Body of pancreas (tissue), 4 donors: ENCODE results near the gene TWF2. TPM values are rescaled to one million over a fixed set of nuclear protein-coding genes. Genes with fewer than 3 reads are reported as not detected.

Experiments
- ATAC-seq: fragments of 150-250 bp; one replicate; pipeline ENCODE4 v1.9.1; 2016
- DNase-seq, 4 donors: peaks; one replicate each; pipeline ENCODE4 v3.0.0-alpha.2; 2019
- H3K27ac ChIP-seq, 4 donors: fragments of 200-600 bp; sonication (generic); 1 replicate in 3 of 4; 2 replicates in 1 of 4; pipeline versions ENCODE4 v1.5.1 to v1.6.1; 2016 to 2019; ENCODE audit warnings: mild to moderate bottlenecking in 1 of 4, mixed read lengths in 1 of 4, moderate library complexity in 1 of 4
- H3K27me3 ChIP-seq, 2 donors: fragments of 200-600 bp; sonication (generic); one replicate each; pipeline ENCODE4 v1.6.0; 2016; ENCODE audit warnings: mild to moderate bottlenecking in 1 of 2
- H3K36me3 ChIP-seq, 2 donors: fragments of 200-600 bp; sonication (generic); replicated peaks in 1 of 2; 2 replicates each; pipeline ENCODE4 v1.5.1; 2016; ENCODE audit warnings: low read depth in 2 of 2; ENCODE audit not compliant: insufficient read depth in 1 of 2
- H3K4me1 ChIP-seq: fragments of 200-600 bp; sonication (generic); one replicate; pipeline ENCODE4 v1.6.0; 2016
- H3K4me3 ChIP-seq, 2 donors: fragments of 200-600 bp; sonication (generic); 1 replicate in 1 of 2; 2 replicates in 1 of 2; pipeline ENCODE4 v1.5.1; 2016 to 2019
- H3K9me3 ChIP-seq, 3 donors: fragments of 200-600 bp; sonication (generic); 1 replicate in 2 of 3; 2 replicates in 1 of 3; pipeline ENCODE4 v1.5.1; 2016
- CTCF ChIP-seq, 7 experiments: fragments of 450-650 bp in 4 of 7; fragments of 200-600 bp in 3 of 7; sonication (generic) in 3 of 7; IDR thresholded peaks; one replicate each; pipeline ENCODE4 v1.5.1; 2016 to 2019; ENCODE audit warnings: antibody characterized with exemption in 7 of 7
- POLR2A ChIP-seq, 3 donors: fragments of 450-650 bp; IDR thresholded peaks; one replicate each; pipeline ENCODE4 v1.6.1; 2016; ENCODE audit warnings: antibody characterized with exemption in 3 of 3, mild to moderate bottlenecking in 2 of 3
- WGBS, 2 donors: methylation state at CpG; one replicate each; pipeline ENCODE4 v1.1.5; 2017; 5-methylcytosine and 5-hydroxymethylcytosine counted together
- intact Hi-C: fragments of 100-400 bp; cut with DNase I; formaldehyde crosslinking; loops from one replicate; pipeline ENCODE4 v1.15.1; 2023
- total RNA-seq, 2 donors: library from RNA; depleted of rRNA; stranded (reverse); fragments of >200 nt; gene quantifications; one replicate each; pipeline ENCODE4 v1.1.0, GENCODE V29; 2016

TWF2 gene
- total RNA-seq, 2 donors from 2014 or later: 26.7 to 35.8 TPM

GRCh38 chr3:52211268-52211891 lies 27.6 kb downstream of the TWF2 start:
- peaks cover 3 to 53% of the 10 kb centered on the region in 2 donors for H3K36me3 ChIP-seq
- ATAC-seq (no peak), DNase-seq (no peak)
- no peak overlapping the region for H3K27ac ChIP-seq
- H3K9me3 ChIP-seq: no peaks in the 10 kb centered on the region
- H3K4me3 ChIP-seq: no peak overlapping the region
- H3K27me3 ChIP-seq: no peaks in the 10 kb centered on the region
- H3K4me1 ChIP-seq: peaks cover 4% of the 10 kb centered on the region
- 92 to 93% methylated on average over 14 to 18 of the region's 18 CpGs for WGBS, 2 donors
- TF ChIP-seq CTCF (IDR thresholded peaks at IDR 0.05) (no peak), POLR2A (IDR thresholded peaks at IDR 0.05) (no peak)
- intact Hi-C loops: no loop called here

GRCh38 chr3:52210550-52211046 lies 28.4 kb downstream of the TWF2 start:
- DNase-seq (peak in 1 of 4 donors; percentile 55), ATAC-seq (peak; percentile 48)
- 57 to 69% methylated on average over 6 of the region's 6 CpGs for WGBS, 2 donors
- Histone ChIP-seq H3K9me3 (no peaks in the 10 kb centered on the region), H3K36me3 (peaks cover 3 to 57% of the 10 kb centered on the region in 2 donors), H3K27me3 (no peaks in the 10 kb centered on the region), H3K4me3 (no peak overlapping the region), H3K27ac (no peak overlapping the region), H3K4me1 (no peaks in the 10 kb centered on the region)
- intact Hi-C loops: no loop called here
- TF ChIP-seq POLR2A (IDR thresholded peaks at IDR 0.05): no peak
- no peak for TF ChIP-seq CTCF (IDR thresholded peaks at IDR 0.05)

GRCh38 chr3:52210037-52210436 lies 28.9 kb downstream of the TWF2 start:
- DNase-seq (no peak), ATAC-seq (no peak)
- Histone ChIP-seq H3K4me3 (no peak overlapping the region), H3K27me3 (no peaks in the 10 kb centered on the region), H3K27ac (no peak overlapping the region), H3K4me1 (peaks cover under 1% of the 10 kb centered on the region), H3K36me3 (peaks cover 3 to 57% of the 10 kb centered on the region in 2 donors), H3K9me3 (no peaks in the 10 kb centered on the region)
- intact Hi-C loops: no loop called here
- TF ChIP-seq POLR2A (IDR thresholded peaks at IDR 0.05): no peak
- TF ChIP-seq CTCF (IDR thresholded peaks at IDR 0.05): no peak

GRCh38 chr3:52208556-52208955 lies 30.4 kb downstream of the TWF2 start:
- no peak for DNase-seq
- H3K9me3 ChIP-seq: no peaks in the 10 kb centered on the region
- intact Hi-C loops: no loop called here
- H3K36me3 ChIP-seq: peaks cover 3 to 56% of the 10 kb centered on the region in 2 donors
- H3K4me3 ChIP-seq: no peak overlapping the region
- 82 to 86% methylated on average over 4 of the region's 4 CpGs for WGBS, 2 donors
- no peaks in the 10 kb centered on the region for H3K27me3 ChIP-seq
- ATAC-seq: no peak
- TF ChIP-seq POLR2A (IDR thresholded peaks at IDR 0.05) (no peak), CTCF (IDR thresholded peaks at IDR 0.05) (no peak)
- H3K4me1 ChIP-seq: peaks cover 10% of the 10 kb centered on the region
- H3K27ac ChIP-seq: no peak overlapping the region
